Activated CD8-positive, alpha-beta T cell treated with anti-CD3 and anti-CD28 coated beads, Interleukin-2, amount 10 ng/mL, durations not matched to agents 7 days and 5 days (primary cell): ENCODE measurements around the gene BMPER. TPM values are rescaled to one million over a fixed set of nuclear protein-coding genes. Genes with fewer than 3 reads are reported as not detected.

Source experiments
- ATAC-seq: fragments of 150-1000 bp; cut with Tn5 transposase; one replicate; pipeline ENCODE4 v1.10.0; 2021; ENCODE audit warnings: moderate library complexity
- CTCF ChIA-PET: fragments of 350-600 bp; sonication (Branson Sonifier 250); formaldehyde crosslinking; loops from one replicate; lab custom pipeline; 2021; ENCODE audit warnings: antibody characterized with exemption; lab: Charles Lee
- POLR2A ChIA-PET: fragments of 350-600 bp; sonication (Branson Sonifier 250); formaldehyde crosslinking; loops from one replicate; lab custom pipeline; 2021; ENCODE audit warnings: antibody characterized with exemption; lab: Charles Lee
- DNase-seq: peaks from one replicate; pipeline ENCODE4 v3.0.0-alpha.2; 2020
- H3K27ac Mint-ChIP-seq: one replicate; pipeline ENCODE4 v1.8.0; 2021; ENCODE audit warnings: mild to moderate bottlenecking, mixed read lengths
- H3K27me3 Mint-ChIP-seq: one replicate; pipeline ENCODE4 v1.8.0; 2021; ENCODE audit warnings: low read depth, mixed read lengths
- H3K36me3 Mint-ChIP-seq: one replicate; pipeline ENCODE4 v1.8.0; 2021; ENCODE audit warnings: low read depth, mixed read lengths
- H3K4me1 Mint-ChIP-seq: one replicate; pipeline ENCODE4 v1.8.0; 2021; ENCODE audit warnings: low read depth, mixed read lengths
- H3K4me3 Mint-ChIP-seq: one replicate; pipeline ENCODE4 v1.8.0; 2021; ENCODE audit warnings: mild to moderate bottlenecking, mixed read lengths
- H3K9me3 Mint-ChIP-seq: one replicate; pipeline ENCODE4 v1.8.0; 2022; ENCODE audit warnings: mixed read lengths; ENCODE audit not compliant: insufficient read depth
- total RNA-seq, 2 experiments: library from RNA; stranded (reverse); gene quantifications; one replicate each; pipeline ENCODE4 v1.2.3, GENCODE V29; 2021

BMPER gene
- total RNA-seq, 2 experiments from 2014 or later, result not detected

DNA sequence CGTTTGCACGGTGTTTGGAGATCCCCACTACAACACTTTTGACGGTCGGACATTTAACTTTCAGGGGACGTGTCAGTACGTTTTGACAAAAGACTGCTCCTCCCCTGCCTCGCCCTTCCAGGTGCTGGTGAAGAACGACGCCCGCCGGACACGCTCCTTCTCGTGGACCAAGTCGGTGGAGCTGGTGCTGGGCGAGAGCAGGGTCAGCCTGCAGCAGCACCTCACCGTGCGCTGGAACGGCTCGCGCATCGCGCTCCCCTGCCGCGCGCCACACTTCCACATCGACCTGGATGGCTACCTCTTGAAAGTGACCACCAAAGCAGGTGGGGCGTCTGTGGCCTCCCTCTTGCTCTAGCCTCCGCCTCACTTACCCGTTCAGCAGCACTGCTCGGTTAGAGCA is 173.5 kb downstream of the BMPER start:
- POLR2A ChIA-PET, result no interaction called here
- DNase-seq (no peak), ATAC-seq (no peak)
- CTCF ChIA-PET, result no interaction called here
- Mint-ChIP-seq H3K4me1 (no peaks in the 10 kb centered on the region), H3K36me3 (no peaks in the 10 kb centered on the region), H3K4me3 (no peak overlapping the region), H3K27ac (no peak overlapping the region), H3K27me3 (no peaks in the 10 kb centered on the region), H3K9me3 (no peaks in the 10 kb centered on the region)

DNA sequence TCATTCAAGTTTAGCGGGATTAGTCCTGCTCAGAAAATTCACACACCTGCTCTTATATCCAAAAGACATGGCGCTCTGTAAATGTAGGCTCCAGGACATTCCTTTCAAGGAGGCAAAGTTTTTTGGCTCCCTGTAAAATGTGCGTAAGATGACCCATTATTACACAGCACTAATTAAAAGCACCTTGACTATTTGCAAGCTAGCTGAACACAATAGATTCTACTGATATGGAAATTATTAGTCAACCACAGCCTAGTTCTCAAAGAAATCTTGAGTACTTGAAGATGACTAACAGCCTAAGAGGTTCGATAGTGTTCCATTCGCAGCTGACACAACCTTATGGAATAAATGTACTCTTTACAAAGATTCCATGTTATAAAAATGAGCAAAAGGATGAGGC is 175.2 kb downstream of the BMPER start:
- no peaks in the 10 kb centered on the region for H3K27me3 Mint-ChIP-seq
- CTCF ChIA-PET, result no interaction called here

DNA sequence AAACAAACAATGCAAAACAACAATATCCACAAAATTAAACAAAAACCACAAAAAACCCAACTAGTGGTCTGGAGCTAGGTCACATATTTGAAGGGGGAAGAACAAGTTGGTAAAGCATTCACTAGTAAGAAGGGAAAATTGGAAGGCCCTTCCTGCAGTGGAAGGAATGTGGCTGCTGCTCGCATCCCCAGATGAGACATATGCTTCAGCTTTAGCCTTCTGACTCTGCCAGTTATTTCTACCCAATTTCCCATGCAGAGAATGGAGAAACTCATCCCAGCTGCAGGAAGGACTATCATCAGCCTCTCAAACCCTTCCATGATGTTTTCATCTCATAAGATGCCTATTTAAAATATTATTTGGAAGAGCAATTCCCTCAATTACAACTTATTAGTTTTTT is 176.6 kb downstream of the BMPER start:
- Mint-ChIP-seq H3K9me3 (no peaks in the 10 kb centered on the region), H3K4me1 (no peaks in the 10 kb centered on the region), H3K36me3 (no peaks in the 10 kb centered on the region), H3K27ac (no peak overlapping the region), H3K27me3 (no peaks in the 10 kb centered on the region), H3K4me3 (no peak overlapping the region)
- POLR2A ChIA-PET, result interaction anchor here (0.6 kb wide), 1 partner anchor 17 kb away, joined by 3 read pairs; no protein-coding TSS in a partner anchor
- DNase-seq (no peak), ATAC-seq (no peak)
- CTCF ChIA-PET, result no interaction called here

More for the DNA sequence above, 175.2 kb downstream of the BMPER start:
- Mint-ChIP-seq H3K27ac (no peak overlapping the region), H3K9me3 (no peaks in the 10 kb centered on the region), H3K4me1 (no peaks in the 10 kb centered on the region), H3K4me3 (no peak overlapping the region), H3K36me3 (no peaks in the 10 kb centered on the region)
- ATAC-seq (no peak), DNase-seq (no peak)
- POLR2A ChIA-PET, result no interaction called here

DNA sequence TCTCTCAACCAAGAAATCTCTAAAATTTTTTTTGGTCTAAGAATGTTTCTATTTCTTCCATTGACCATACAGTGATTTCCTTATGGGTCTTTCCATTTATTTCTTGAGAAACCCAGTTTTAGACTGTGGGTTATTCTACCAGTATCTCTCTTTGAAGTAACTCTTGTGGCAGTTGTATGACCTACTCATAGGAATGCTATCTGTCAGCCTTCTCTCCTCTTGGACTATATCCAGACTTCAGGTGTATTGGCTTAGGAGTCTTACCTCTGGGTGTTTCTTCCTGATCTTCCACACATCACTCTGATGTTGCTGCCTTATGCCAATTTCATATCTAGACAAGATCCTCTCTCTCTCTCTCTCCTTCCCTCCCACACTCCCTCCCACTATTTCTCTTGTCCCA is 178.1 kb downstream of the BMPER start:
- no peak for ATAC-seq
- H3K4me3 Mint-ChIP-seq, result no peak overlapping the region
- CTCF ChIA-PET, result no interaction called here
- DNase-seq, result no peak
- no peaks in the 10 kb centered on the region for H3K27me3 Mint-ChIP-seq
- no peak overlapping the region for H3K27ac Mint-ChIP-seq
- no peaks in the 10 kb centered on the region for H3K9me3 Mint-ChIP-seq
- H3K4me1 Mint-ChIP-seq, result no peaks in the 10 kb centered on the region
- no peaks in the 10 kb centered on the region for H3K36me3 Mint-ChIP-seq
- POLR2A ChIA-PET, result no interaction called here

DNA sequence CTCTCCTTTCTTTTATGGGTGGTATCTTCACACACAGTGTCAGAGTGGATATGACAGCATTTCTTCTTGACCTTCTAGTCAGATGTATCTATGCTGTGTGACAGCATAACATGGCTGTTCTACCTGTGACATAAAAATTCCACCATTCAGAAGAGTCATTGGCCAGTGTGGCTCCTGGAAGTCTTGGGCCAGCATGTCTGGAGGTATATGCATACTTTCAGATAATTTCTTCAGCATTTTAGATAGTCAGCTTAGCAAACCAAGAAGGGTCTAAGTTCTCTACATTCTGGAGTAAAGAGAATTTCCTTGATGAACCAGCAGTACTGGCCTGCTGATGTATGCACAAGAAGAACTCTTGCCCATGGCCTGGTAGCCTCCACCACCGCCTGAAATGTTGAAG is 179.3 kb downstream of the BMPER start:
- CTCF ChIA-PET, result no interaction called here
- Mint-ChIP-seq H3K27ac (no peak overlapping the region), H3K27me3 (no peaks in the 10 kb centered on the region), H3K36me3 (no peaks in the 10 kb centered on the region), H3K9me3 (no peaks in the 10 kb centered on the region), H3K4me3 (no peak overlapping the region), H3K4me1 (no peaks in the 10 kb centered on the region)
- DNase-seq (no peak), ATAC-seq (no peak)
- POLR2A ChIA-PET, result no interaction called here

DNA sequence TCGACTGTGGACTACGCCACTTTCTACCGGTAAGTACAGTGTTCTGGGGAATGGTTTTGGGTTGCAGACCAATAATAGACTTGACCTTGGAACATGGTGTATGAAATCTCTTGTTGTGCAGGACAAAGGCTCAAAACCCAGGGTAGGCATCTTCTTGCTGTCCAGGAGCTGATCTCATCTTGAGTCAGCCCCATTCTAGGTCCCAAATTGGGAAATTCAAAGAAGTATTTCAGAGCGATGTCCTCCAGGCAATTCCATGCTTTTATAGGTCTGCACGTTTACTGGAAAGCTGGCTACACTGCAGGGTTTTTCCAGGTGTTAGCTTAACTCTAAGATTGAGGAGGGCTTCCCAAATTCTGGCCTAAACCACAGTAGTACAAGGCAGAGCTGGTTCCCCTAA is 180.7 kb downstream of the BMPER start:
- H3K9me3 Mint-ChIP-seq, result no peaks in the 10 kb centered on the region
- no peaks in the 10 kb centered on the region for H3K27me3 Mint-ChIP-seq
- no peak for DNase-seq
- no peaks in the 10 kb centered on the region for H3K4me1 Mint-ChIP-seq
- CTCF ChIA-PET, result no interaction called here
- H3K27ac Mint-ChIP-seq, result no peak overlapping the region
- no peaks in the 10 kb centered on the region for H3K36me3 Mint-ChIP-seq
- POLR2A ChIA-PET, result no interaction called here
- no peak overlapping the region for H3K4me3 Mint-ChIP-seq
- no peak for ATAC-seq

DNA sequence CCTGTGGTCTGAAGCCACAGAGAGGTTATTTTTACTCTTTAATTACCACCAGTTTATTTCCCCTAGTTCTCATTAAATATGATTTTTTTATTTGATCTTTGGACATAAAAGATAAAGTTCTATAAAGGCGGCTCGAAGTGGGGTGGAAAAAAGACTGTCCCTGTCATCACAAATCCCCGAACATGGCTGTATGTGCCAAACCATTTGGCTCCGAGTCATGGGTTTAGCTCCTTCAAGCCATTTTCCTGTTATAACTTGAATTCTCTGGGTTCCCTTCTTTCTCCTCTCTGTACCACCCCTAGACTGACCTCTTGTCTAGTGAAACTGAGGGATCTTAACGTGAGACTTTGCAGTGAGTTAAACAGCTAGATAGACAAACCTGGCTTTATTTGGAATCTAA is 181.6 kb downstream of the BMPER start:
- Mint-ChIP-seq H3K4me1 (no peaks in the 10 kb centered on the region), H3K27ac (no peak overlapping the region), H3K4me3 (no peak overlapping the region), H3K9me3 (no peaks in the 10 kb centered on the region), H3K36me3 (no peaks in the 10 kb centered on the region), H3K27me3 (no peaks in the 10 kb centered on the region)
- ChIA-PET CTCF (interaction anchor here (1.3 kb wide), 1 partner anchor 13 kb away, joined by 5 read pairs; no protein-coding TSS in a partner anchor), POLR2A (no interaction called here)
- ATAC-seq, result no peak
- DNase-seq, result no peak

DNA sequence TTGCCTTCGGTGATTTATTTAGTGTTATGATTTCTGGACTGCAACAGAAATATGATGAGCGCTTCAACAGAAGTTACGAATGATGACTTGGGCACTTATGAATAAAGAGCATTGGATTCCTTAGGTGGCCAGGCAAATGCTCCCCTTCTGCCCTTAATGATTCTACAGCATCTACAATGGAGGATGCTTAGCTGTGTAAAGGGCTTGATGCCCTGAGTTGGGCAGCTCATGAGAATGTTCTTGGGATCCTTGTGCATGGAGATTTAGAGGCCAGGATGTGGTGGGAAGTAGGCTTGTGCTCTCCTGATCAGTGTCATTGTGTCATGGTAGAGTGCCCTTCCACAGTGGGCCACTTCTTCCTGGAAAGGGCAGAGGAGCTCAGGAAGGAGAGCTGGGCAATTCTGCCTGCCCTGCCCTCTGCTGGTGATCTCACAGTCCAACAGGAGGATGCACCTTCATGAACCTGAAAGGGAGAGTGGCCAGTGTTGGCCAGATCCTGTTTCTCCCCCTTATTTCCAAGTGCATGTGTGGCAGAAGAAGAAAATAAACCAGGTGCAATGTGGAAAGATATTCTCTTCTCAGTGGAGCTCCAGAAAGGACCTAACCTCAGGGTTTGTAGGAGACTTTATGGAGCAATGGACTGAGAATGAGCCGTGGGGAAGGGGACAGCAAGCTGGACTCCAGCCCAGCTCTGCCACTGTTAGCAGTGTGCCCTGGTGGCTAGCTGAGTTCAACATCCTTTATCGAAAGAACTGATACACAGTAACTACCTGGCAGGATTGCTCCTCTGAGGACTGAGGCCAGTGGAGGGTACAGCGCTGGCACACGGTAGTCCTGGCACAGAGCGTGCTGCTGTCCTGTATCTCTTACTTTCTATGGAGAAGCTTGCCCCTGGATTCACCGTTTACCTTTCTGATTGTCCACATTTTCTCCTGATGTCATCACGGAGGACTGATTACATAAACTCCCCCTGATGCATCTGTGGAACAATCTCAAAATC is 182.9 kb downstream of the BMPER start:
- no peak overlapping the region for H3K27ac Mint-ChIP-seq
- no peak overlapping the region for H3K4me3 Mint-ChIP-seq
- no peaks in the 10 kb centered on the region for H3K9me3 Mint-ChIP-seq
- H3K27me3 Mint-ChIP-seq, result no peaks in the 10 kb centered on the region
- DNase-seq, result no peak
- ChIA-PET POLR2A (no interaction called here), CTCF (interaction anchor here (1.2 to 1.3 kb wide), 3 partner anchors 10 to 903 kb away, joined by 3 to 5 read pairs (median 3); no protein-coding TSS in a partner anchor)
- no peaks in the 10 kb centered on the region for H3K36me3 Mint-ChIP-seq
- ATAC-seq, result no peak
- no peaks in the 10 kb centered on the region for H3K4me1 Mint-ChIP-seq

DNA sequence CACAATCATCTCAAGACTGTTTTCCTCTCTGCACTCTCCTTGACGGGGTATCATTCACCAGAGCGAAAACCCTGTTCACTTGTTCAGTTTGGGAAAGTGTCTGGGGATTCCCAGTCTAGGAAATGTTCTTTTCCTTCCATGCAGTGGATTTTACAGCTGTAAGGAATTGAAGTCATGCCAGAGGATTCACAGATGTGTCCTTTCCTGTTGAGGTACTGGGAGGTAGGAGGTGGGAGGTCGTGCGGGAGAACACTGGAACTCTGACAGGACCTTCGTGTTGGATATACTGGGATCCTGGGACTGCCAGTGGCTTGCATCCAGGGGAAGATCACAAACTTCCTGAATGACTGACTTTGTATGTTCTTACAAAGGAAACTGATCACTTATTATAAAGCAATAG is 185.5 kb downstream of the BMPER start:
- Mint-ChIP-seq H3K27me3 (no peaks in the 10 kb centered on the region), H3K27ac (no peak overlapping the region), H3K9me3 (no peaks in the 10 kb centered on the region), H3K4me3 (no peak overlapping the region), H3K4me1 (no peaks in the 10 kb centered on the region), H3K36me3 (no peaks in the 10 kb centered on the region)
- CTCF ChIA-PET, result no interaction called here
- DNase-seq (no peak), ATAC-seq (no peak)
- POLR2A ChIA-PET, result no interaction called here

DNA sequence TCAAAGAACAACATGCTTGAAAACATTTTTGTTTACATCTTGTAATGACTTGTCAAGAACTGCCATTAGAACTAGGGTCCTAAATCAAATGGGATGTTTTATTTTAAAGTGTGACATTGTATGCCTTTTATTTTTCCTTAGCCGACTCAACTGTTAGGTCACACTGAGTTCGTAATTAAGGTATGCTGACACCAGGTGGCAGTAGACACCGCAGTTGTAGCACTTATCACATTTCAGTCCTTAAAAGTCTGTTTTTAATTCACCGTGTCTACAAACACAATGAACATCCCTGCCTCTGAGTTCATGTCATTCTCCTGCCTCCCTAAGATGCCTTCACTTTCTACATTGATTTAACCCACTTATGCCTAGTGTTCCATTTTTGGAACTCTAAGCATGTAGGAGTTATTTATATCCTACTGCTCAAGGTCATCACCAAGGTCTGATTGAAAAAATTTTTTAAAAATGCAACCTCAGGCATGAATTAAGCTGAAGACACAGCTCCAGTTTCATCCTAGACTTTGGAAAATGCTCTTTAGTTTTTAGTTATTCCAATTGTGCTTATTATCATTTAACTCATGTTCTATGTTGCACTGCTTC is 186.1 kb downstream of the BMPER start:
- Mint-ChIP-seq H3K4me3 (no peak overlapping the region), H3K36me3 (no peaks in the 10 kb centered on the region), H3K9me3 (no peaks in the 10 kb centered on the region), H3K27ac (no peak overlapping the region), H3K4me1 (no peaks in the 10 kb centered on the region), H3K27me3 (no peaks in the 10 kb centered on the region)
- ChIA-PET POLR2A (no interaction called here), CTCF (interaction anchor here (0.6 kb wide), 1 partner anchor 1930 kb away, joined by 4 read pairs; no protein-coding TSS in a partner anchor)
- ATAC-seq (no peak), DNase-seq (no peak)

DNA sequence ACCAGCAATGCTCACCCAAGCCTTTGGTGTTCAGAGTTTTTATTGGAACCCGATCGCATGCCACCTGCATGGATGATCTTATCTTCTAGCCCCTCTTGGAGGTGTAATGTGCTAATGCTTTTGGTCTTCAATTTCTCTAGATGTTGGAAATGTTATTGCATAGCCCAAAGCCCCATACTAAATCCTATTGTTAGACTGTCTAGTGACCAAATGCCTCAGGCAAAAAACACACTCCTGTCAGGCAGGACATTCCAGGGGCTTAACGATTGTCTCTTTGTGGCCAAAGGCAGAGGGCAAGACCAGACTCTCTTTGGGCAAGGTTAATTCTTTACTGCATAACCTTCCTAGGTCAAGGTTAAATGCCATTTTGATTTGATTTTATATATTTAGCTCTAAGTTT is 187.9 kb downstream of the BMPER start:
- no peak overlapping the region for H3K27ac Mint-ChIP-seq

DNA sequence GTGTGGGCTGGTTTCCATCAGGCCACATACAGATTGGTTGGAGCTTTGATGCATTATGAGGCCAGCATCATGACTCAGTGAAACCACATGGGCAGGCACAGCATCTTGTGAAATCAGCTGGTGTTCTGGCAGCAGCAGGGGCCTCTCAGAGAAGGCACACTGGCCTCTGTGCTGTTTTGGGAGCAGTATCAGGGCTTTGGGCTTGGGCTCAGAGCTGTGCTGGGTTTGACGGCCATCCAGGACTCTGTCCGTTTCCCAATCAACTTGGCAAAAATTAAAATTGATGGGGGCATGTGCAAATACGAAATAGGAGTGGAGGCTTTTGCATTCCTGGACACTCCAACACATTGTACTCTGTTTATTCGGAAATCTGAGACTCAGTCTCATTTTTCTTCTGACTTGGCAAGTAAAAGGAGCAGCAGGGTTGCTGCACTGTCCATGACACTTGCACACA is 190.9 kb downstream of the BMPER start:
- no peak for ATAC-seq
- Mint-ChIP-seq H3K36me3 (no peaks in the 10 kb centered on the region), H3K4me3 (no peak overlapping the region), H3K9me3 (no peaks in the 10 kb centered on the region), H3K27me3 (no peaks in the 10 kb centered on the region), H3K4me1 (no peaks in the 10 kb centered on the region), H3K27ac (no peak overlapping the region)
- DNase-seq, result no peak
- ChIA-PET CTCF (no interaction called here), POLR2A (no interaction called here)

More for the DNA sequence above, 187.9 kb downstream of the BMPER start:
- Mint-ChIP-seq H3K4me1 (no peaks in the 10 kb centered on the region), H3K27me3 (no peaks in the 10 kb centered on the region), H3K36me3 (no peaks in the 10 kb centered on the region), H3K4me3 (no peak overlapping the region), H3K9me3 (no peaks in the 10 kb centered on the region)
- ATAC-seq (no peak), DNase-seq (no peak)
- POLR2A ChIA-PET, result interaction anchor here (0.6 kb wide), 1 partner anchor 78 kb away, joined by 3 read pairs; no protein-coding TSS in a partner anchor
- CTCF ChIA-PET, result no interaction called here
